Activated B cell treated with CpG ODN at 0.5 μM for 24 hours (primary cell): ENCODE measurements around the gene COL4A1. TPM values are rescaled to one million over a fixed set of nuclear protein-coding genes. Genes with fewer than 3 reads are reported as not detected.
A peak's percentile ranks its signal among the peaks of the same experiment; 100 is the strongest.

Experiments used
- ATAC-seq: fragments of 200-7000 bp; cut with Tn5 transposase; one replicate; pipeline ENCODE4 v1.10.0; 2021; ENCODE audit warnings: low read depth, mild to moderate bottlenecking, moderate library complexity
- CTCF ChIA-PET: fragments of 350-600 bp; sonication (Branson Sonifier 250); formaldehyde crosslinking; loops from one replicate; lab custom pipeline; 2021; ENCODE audit warnings: antibody characterized with exemption; lab: Charles Lee
- POLR2A ChIA-PET: fragments of 350-600 bp; sonication (Branson Sonifier 250); formaldehyde crosslinking; loops from one replicate; lab custom pipeline; 2021; ENCODE audit warnings: antibody characterized with exemption; lab: Charles Lee
- DNase-seq: peaks from one replicate; pipeline ENCODE4 v3.0.0; 2022
- H3K27ac Mint-ChIP-seq: one replicate; pipeline ENCODE4 v1.8.0; 2020; ENCODE audit warnings: mixed read lengths
- H3K27me3 Mint-ChIP-seq: one replicate; pipeline ENCODE4 v1.8.0; 2021; ENCODE audit warnings: mixed read lengths
- H3K36me3 Mint-ChIP-seq: one replicate; pipeline ENCODE4 v1.8.0; 2021; ENCODE audit warnings: low read depth, mixed read lengths
- H3K4me1 Mint-ChIP-seq: one replicate; pipeline ENCODE4 v1.8.0; 2021; ENCODE audit warnings: mixed read lengths
- H3K4me3 Mint-ChIP-seq: one replicate; pipeline ENCODE4 v1.8.0; 2020; ENCODE audit warnings: mild to moderate bottlenecking, mixed read lengths
- H3K9me3 Mint-ChIP-seq: one replicate; pipeline ENCODE4 v1.8.0; 2020; ENCODE audit warnings: mixed read lengths
- intact Hi-C: fragments of 100-400 bp; cut with micrococcal nuclease; formaldehyde crosslinking; loops from one replicate; pipeline ENCODE4 v1.15.1; 2024
- total RNA-seq: library from RNA; stranded (reverse); gene quantifications from 2 replicates; pipeline ENCODE4 v1.2.3, GENCODE V29; 2022
- TF ChIP-seq, protein P1 (sequence below): fragments of 200-600 bp; IDR thresholded peaks from one replicate; pipeline ENCODE4 v1.8.0; 2022; ENCODE audit warnings: antibody characterized with exemption, mild to moderate bottlenecking

The COL4A1 gene
- total RNA-seq, 1 donor from 2014 or later: not detected

- Mint-ChIP-seq H3K9me3 (no peaks in the 10 kb centered on the region), H3K27ac (peak overlapping the region; percentile 52), H3K36me3 (no peaks in the 10 kb centered on the region), H3K4me3 (peak overlapping the region; percentile 73), H3K4me1 (peaks cover 20% of the 10 kb centered on the region), H3K27me3 (peaks cover 15% of the 10 kb centered on the region)
- ATAC-seq (peak; percentile 47), DNase-seq (no peak)
- CTCF ChIA-PET: no interaction called here
- intact Hi-C loops: no loop called here
- TF ChIP-seq, protein P1, sequence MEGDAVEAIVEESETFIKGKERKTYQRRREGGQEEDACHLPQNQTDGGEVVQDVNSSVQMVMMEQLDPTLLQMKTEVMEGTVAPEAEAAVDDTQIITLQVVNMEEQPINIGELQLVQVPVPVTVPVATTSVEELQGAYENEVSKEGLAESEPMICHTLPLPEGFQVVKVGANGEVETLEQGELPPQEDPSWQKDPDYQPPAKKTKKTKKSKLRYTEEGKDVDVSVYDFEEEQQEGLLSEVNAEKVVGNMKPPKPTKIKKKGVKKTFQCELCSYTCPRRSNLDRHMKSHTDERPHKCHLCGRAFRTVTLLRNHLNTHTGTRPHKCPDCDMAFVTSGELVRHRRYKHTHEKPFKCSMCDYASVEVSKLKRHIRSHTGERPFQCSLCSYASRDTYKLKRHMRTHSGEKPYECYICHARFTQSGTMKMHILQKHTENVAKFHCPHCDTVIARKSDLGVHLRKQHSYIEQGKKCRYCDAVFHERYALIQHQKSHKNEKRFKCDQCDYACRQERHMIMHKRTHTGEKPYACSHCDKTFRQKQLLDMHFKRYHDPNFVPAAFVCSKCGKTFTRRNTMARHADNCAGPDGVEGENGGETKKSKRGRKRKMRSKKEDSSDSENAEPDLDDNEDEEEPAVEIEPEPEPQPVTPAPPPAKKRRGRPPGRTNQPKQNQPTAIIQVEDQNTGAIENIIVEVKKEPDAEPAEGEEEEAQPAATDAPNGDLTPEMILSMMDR: no peak
- POLR2A ChIA-PET: no interaction called here
These were observed 34.7 kb upstream of the COL4A1 start for GRCh38 chr13:110341445-110342244.

GRCh38 chr13:110340812-110341444 lies 34.0 kb upstream of the COL4A1 start:
- TF ChIP-seq, protein P1: no peak
- no peaks in the 10 kb centered on the region for H3K9me3 Mint-ChIP-seq
- peak; percentile 64 for ATAC-seq
- peak overlapping the region; percentile 73 for H3K4me3 Mint-ChIP-seq
- intact Hi-C loops: no loop called here
- no peaks in the 10 kb centered on the region for H3K36me3 Mint-ChIP-seq
- CTCF ChIA-PET: no interaction called here
- POLR2A ChIA-PET: no interaction called here
- H3K27me3 Mint-ChIP-seq: peaks cover 15% of the 10 kb centered on the region
- peaks cover 20% of the 10 kb centered on the region for H3K4me1 Mint-ChIP-seq
- H3K27ac Mint-ChIP-seq: peak overlapping the region; percentile 52
- DNase-seq: no peak

DNA sequence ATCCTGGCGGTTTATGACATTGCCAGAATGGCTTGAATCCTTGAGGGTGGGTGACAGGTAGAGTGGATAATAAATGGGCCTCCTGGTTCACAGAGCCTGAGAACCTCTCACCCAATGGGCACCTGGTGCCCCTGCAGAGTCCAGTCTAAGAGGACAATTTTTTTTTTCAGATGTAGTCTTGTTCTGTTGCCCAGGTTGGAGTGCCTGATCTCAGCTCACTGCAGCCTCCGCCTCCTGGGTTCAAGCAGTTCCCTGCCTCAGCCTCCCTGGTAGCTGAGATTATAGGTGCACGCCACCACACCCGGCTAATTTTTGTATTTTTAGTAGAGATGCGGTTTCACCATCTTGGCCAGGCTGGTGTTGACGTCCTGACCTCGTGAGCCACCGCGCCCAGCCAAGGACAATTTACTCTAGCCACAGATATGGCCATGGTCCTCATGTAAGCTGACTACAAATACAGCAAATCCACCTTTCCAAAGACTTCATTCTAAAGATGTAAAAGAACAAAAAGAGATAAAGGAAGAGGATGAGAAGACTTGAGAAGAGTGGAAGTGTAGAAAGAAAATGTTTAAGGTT lies 33.1 kb upstream of the COL4A1 start:
- peak overlapping the region; percentile 73 for H3K4me3 Mint-ChIP-seq
- CTCF ChIA-PET: no interaction called here
- POLR2A ChIA-PET: no interaction called here
- DNase-seq (no peak), ATAC-seq (no peak)
- TF ChIP-seq, protein P1: no peak
- intact Hi-C loops: no loop called here
- H3K27ac Mint-ChIP-seq: no peak overlapping the region
- H3K27me3 Mint-ChIP-seq: peaks cover 15% of the 10 kb centered on the region
- H3K36me3 Mint-ChIP-seq: no peaks in the 10 kb centered on the region
- H3K9me3 Mint-ChIP-seq: peaks cover 3% of the 10 kb centered on the region
- H3K4me1 Mint-ChIP-seq: peaks cover 20% of the 10 kb centered on the region

DNA sequence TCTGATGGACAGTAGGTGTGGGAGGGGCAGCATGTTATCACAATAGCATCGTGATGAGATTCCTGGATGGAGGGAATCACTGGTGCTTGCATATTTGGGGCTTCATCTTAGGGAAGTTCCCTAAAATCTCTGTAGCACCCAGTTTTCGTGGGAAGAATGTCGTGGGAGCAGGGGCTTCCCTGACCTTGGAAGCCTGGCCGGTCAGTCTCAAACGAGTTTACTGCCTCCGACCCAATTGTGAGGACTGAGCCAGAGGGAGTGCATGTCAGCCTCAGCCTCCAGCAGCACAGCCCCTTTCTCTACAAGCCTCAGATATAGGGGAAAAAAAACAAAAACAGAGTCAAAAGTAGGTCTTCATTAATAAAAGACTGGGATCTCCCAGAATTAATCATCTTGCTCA lies 32.3 kb upstream of the COL4A1 start:
- ATAC-seq (no peak), DNase-seq (no peak)
- TF ChIP-seq, protein P1: no peak
- H3K9me3 Mint-ChIP-seq: peaks cover 10% of the 10 kb centered on the region
- intact Hi-C loops: no loop called here
- no peak overlapping the region for H3K4me3 Mint-ChIP-seq
- ChIA-PET POLR2A (no interaction called here), CTCF (no interaction called here)
- H3K36me3 Mint-ChIP-seq: no peaks in the 10 kb centered on the region
- peaks cover 15% of the 10 kb centered on the region for H3K27me3 Mint-ChIP-seq
- H3K27ac Mint-ChIP-seq: no peak overlapping the region
- peaks cover 20% of the 10 kb centered on the region for H3K4me1 Mint-ChIP-seq

GRCh38 chr13:110338441-110339101 lies 31.6 kb upstream of the COL4A1 start:
- TF ChIP-seq, protein P1: no peak
- DNase-seq (no peak), ATAC-seq (no peak)
- Mint-ChIP-seq H3K9me3 (peaks cover 10% of the 10 kb centered on the region), H3K4me3 (no peak overlapping the region), H3K27me3 (peaks cover 16% of the 10 kb centered on the region), H3K36me3 (no peaks in the 10 kb centered on the region), H3K4me1 (peaks cover 20% of the 10 kb centered on the region), H3K27ac (no peak overlapping the region)
- CTCF ChIA-PET: no interaction called here
- intact Hi-C loops: no loop called here
- POLR2A ChIA-PET: no interaction called here
